Endothelial cell of umbilical vein (primary cell): ENCODE data around the gene P2RX1. TPM values are rescaled to one million over a fixed set of nuclear protein-coding genes. Genes with fewer than 3 reads are reported as not detected.

ENCODE experiments used
- BruUV-seq: library from RNA; stranded (reverse); fragments of 400-500 nt; replicated peaks from 2 replicates; lab custom pipeline; 2021; lab: Mats Ljungman, UMichigan
- CTCF ChIA-PET: fragments of 300-600, 350-600 bp; sonication (Branson Sonifier 250); formaldehyde crosslinking; loops from one replicate; lab custom pipeline; 2021; ENCODE audit warnings: antibody characterized with exemption, inconsistent platforms; lab: Charles Lee
- POLR2A ChIA-PET: fragments of 300-600, 350-600 bp; sonication (Branson Sonifier 250); formaldehyde crosslinking; loops from one replicate; lab custom pipeline; 2021; ENCODE audit warnings: antibody characterized with exemption, inconsistent platforms; lab: Charles Lee
- DNase-seq: peaks from one replicate; pipeline ENCODE4 v3.0.0-alpha.2; 2011; ENCODE audit warnings: low read depth, low spot score
- FAIRE-seq: peaks from 2 replicates; lab custom pipeline; 2011; peaks lifted over from hg19 to GRCh38; lab: Jason Lieb, UNC
- H2AFZ ChIP-seq: 2 replicates; pipeline ENCODE4 v1.6.0; 2012; ENCODE audit warnings: low read depth, low read length, control low read depth, inconsistent platforms
- H3K27ac ChIP-seq: 2 replicates; pipeline ENCODE4 v1.5.1; 2011; ENCODE audit warnings: low read depth, mild to moderate bottlenecking, control low read depth, low read length, moderate library complexity; ENCODE audit not compliant: insufficient read depth
- H3K27me3 ChIP-seq, 2 experiments: 2 replicates each; pipeline versions ENCODE4 v1.6.0 to v1.6.1; 2011; ENCODE audit warnings: low read length in 2 of 2, mixed read lengths in 1 of 2; ENCODE audit not compliant: control insufficient read depth in 2 of 2, insufficient read depth in 2 of 2
- H3K36me3 ChIP-seq, 2 experiments: 2 replicates in 1 of 2; 3 replicates in 1 of 2; pipeline ENCODE4 v1.5.1; 2011; ENCODE audit warnings: low read length in 2 of 2, mild to moderate bottlenecking in 1 of 2, moderate library complexity in 1 of 2; ENCODE audit not compliant: control insufficient read depth in 2 of 2, insufficient read depth in 2 of 2; ENCODE audit errors: extremely low read depth in 1 of 2
- H3K4me1 ChIP-seq: 3 replicates; pipeline ENCODE4 v1.5.1; 2011; ENCODE audit warnings: mild to moderate bottlenecking, low read length; ENCODE audit not compliant: control insufficient read depth, insufficient read depth; ENCODE audit errors: extremely low read depth
- H3K4me2 ChIP-seq: 2 replicates; pipeline ENCODE4 v1.6.1; 2011; ENCODE audit warnings: low read length, control low read depth, mixed read lengths; ENCODE audit not compliant: insufficient read depth
- H3K4me3 ChIP-seq, 3 experiments: fragments of 200-600 bp in 1 of 3; sonication (generic), shearing (Covaris generic) in 1 of 3; replicated peaks in 1 of 3; 2 replicates each; pipeline ENCODE4 v1.5.1; 2011 to 2016; ENCODE audit warnings: control low read depth in 3 of 3, low read length in 3 of 3, mild to moderate bottlenecking in 2 of 3, inconsistent platforms in 1 of 3, low read depth in 1 of 3, moderate library complexity in 1 of 3; ENCODE audit not compliant: insufficient read depth in 1 of 3
- H3K79me2 ChIP-seq: 2 replicates; pipeline ENCODE4 v1.6.0; 2012; ENCODE audit warnings: low read length, inconsistent platforms; ENCODE audit not compliant: control insufficient read depth, insufficient read depth
- H3K9ac ChIP-seq: replicated peaks from 2 replicates; pipeline ENCODE3; 2011; ENCODE audit warnings: low read length, control low read depth; ENCODE audit not compliant: insufficient read depth; ENCODE audit errors: extremely low read depth
- H3K9me1 ChIP-seq: replicated peaks from 3 replicates; pipeline ENCODE4 v1.6.0; 2011; ENCODE audit warnings: mild to moderate bottlenecking, low read length; ENCODE audit not compliant: control insufficient read depth, insufficient read depth; ENCODE audit errors: extremely low read depth
- H3K9me3 ChIP-seq: replicated peaks from 2 replicates; pipeline ENCODE4 v1.5.1; 2012; ENCODE audit warnings: low read length, inconsistent platforms; ENCODE audit not compliant: control insufficient read depth, insufficient read depth
- H4K20me1 ChIP-seq: replicated peaks from 2 replicates; pipeline ENCODE3; 2011; ENCODE audit warnings: mild to moderate bottlenecking, low read length; ENCODE audit not compliant: control insufficient read depth, insufficient read depth; ENCODE audit errors: extremely low read depth
- EZH2 ChIP-seq: IDR thresholded peaks from 2 replicates; pipeline ENCODE4 v1.6.1; 2012; ENCODE audit warnings: borderline replicate concordance, low read depth, mild to moderate bottlenecking, moderate library complexity, low read length, inconsistent platforms; ENCODE audit not compliant: severe bottlenecking
- FOS ChIP-seq: IDR thresholded peaks from 2 replicates; pipeline ENCODE4 v1.6.1; 2011; ENCODE audit warnings: mild to moderate bottlenecking, low read length, moderate library complexity, borderline replicate concordance; ENCODE audit not compliant: insufficient read depth
- GATA2 ChIP-seq: IDR thresholded peaks from 2 replicates; pipeline ENCODE4 v1.7.0; 2011; ENCODE audit warnings: low read depth, mild to moderate bottlenecking, moderate library complexity, mixed read lengths, low read length; ENCODE audit not compliant: insufficient read length, insufficient read depth
- JUN ChIP-seq: IDR thresholded peaks from 2 replicates; pipeline ENCODE4 v1.6.1; 2011; ENCODE audit warnings: borderline replicate concordance, low read depth; ENCODE audit not compliant: insufficient read length, insufficient read depth
- MYC ChIP-seq: IDR thresholded peaks from one replicate; pipeline ENCODE4 v1.6.1; 2011; ENCODE audit warnings: mild to moderate bottlenecking, low read depth, low read length
- POLR2A ChIP-seq: IDR thresholded peaks from 2 replicates; pipeline ENCODE4 v1.6.1; 2012; ENCODE audit warnings: low read depth, mild to moderate bottlenecking, control low read depth, low read length
- POLR2AphosphoS5 ChIP-seq: IDR thresholded peaks from 2 replicates; pipeline ENCODE4 v1.6.1; 2012; ENCODE audit warnings: low read depth, mild to moderate bottlenecking, control low read depth, low read length, moderate library complexity; ENCODE audit not compliant: insufficient read depth
- dilution Hi-C: fragments of 300-500 bp; cut with MboI; formaldehyde crosslinking; loops from one replicate; pipeline ENCODE4 v1.15.0; 2019; ENCODE audit warnings: low sequenced_read_pairs; ENCODE audit not compliant: extremely low pct_ligation_motif_present
- intact Hi-C: fragments of 100-400 bp; cut with micrococcal nuclease; formaldehyde crosslinking; loops from one replicate; pipeline ENCODE4 v1.10.0; 2022
- polyA plus RNA-seq, 4 experiments: library from polyadenylated mRNA; depleted of rRNA in 3 of 4; stranded (reverse) in 3 of 4; unstranded in 1 of 4; fragments of >200 nt; gene quantifications; 2 replicates each; pipeline versions ENCODE4 v1.2.1 to v1.2.3, GENCODE V29; 2011 to 2012; ENCODE audit warnings: missing spikeins in 1 of 4
- total RNA-seq: library from RNA; stranded (reverse); gene quantifications from 2 replicates; pipeline ENCODE4 v1.2.3, GENCODE V29; 2021
- TF ChIP-seq, protein P1 (sequence below), 2 donors: IDR thresholded peaks; 1 replicate in 1 of 2; 2 replicates in 1 of 2; pipeline ENCODE4 v1.5.1; 2011; ENCODE audit warnings: low read length in 2 of 2, mild to moderate bottlenecking in 2 of 2, moderate library complexity in 2 of 2, control low read depth in 1 of 2, inconsistent platforms in 1 of 2, low read depth in 1 of 2; ENCODE audit not compliant: insufficient read depth in 1 of 2; ENCODE audit errors: extremely low read depth in 1 of 2
- TF ChIP-seq, protein P2 (sequence below): IDR thresholded peaks from 2 replicates; pipeline ENCODE4 v1.6.1; 2011; ENCODE audit not compliant: insufficient read depth, insufficient read length

P2RX1 gene
- total and polyA plus RNA-seq, 2 donors (not counting 3 experiments of a cell fraction or from before 2014, with no cell fraction given), result not detected

DNA sequence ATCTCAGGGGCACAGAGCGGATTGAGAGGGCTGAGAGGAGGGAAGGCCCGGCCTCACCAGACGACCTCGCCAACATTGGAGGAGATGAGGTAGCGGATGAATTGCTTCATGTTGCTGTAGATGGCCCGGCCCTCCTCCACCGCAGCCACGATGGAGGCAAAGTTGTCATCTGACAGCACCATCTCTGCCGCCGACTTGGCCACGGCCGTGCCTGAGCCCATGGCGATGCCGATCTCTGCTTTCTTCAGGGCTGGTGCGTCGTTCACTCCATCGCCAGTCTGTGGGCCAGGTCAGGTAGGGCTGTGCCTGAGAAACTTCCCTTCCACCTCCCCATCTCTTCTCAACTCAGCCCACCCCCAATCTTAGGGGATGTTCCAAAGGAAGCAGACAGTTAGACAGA lies 21.1 kb upstream of the P2RX1 start:
- ChIA-PET CTCF (no interaction called here), POLR2A (no interaction called here)
- intact Hi-C loops, result no loop called here
- no peak overlapping the region for H3K27ac ChIP-seq
- DNase-seq (no peak), FAIRE-seq (no peak)
- no peak overlapping the region for H3K9ac ChIP-seq
- H3K4me1 ChIP-seq, result no peaks in the 10 kb centered on the region
- no peak overlapping the region for H3K4me3 ChIP-seq
- H3K79me2 ChIP-seq, result no peaks in the 10 kb centered on the region
- H3K9me3 ChIP-seq, result no peaks in the 10 kb centered on the region
- H3K9me1 ChIP-seq, result no peaks in the 10 kb centered on the region
- no TSS peak for BruUV-seq
- H3K4me2 ChIP-seq, result no peak overlapping the region
- dilution Hi-C loops, result no loop called here
- H3K27me3 ChIP-seq, result no peaks in the 10 kb centered on the region
- no peaks in the 10 kb centered on the region for H4K20me1 ChIP-seq
- TF ChIP-seq JUN, result no peak
- TF ChIP-seq, protein P1, sequence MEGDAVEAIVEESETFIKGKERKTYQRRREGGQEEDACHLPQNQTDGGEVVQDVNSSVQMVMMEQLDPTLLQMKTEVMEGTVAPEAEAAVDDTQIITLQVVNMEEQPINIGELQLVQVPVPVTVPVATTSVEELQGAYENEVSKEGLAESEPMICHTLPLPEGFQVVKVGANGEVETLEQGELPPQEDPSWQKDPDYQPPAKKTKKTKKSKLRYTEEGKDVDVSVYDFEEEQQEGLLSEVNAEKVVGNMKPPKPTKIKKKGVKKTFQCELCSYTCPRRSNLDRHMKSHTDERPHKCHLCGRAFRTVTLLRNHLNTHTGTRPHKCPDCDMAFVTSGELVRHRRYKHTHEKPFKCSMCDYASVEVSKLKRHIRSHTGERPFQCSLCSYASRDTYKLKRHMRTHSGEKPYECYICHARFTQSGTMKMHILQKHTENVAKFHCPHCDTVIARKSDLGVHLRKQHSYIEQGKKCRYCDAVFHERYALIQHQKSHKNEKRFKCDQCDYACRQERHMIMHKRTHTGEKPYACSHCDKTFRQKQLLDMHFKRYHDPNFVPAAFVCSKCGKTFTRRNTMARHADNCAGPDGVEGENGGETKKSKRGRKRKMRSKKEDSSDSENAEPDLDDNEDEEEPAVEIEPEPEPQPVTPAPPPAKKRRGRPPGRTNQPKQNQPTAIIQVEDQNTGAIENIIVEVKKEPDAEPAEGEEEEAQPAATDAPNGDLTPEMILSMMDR (IDR thresholded peaks at IDR 0.05; ENCODE audit: extremely low read depth in 1 of 2, insufficient read depth in 1 of 2, low read depth in 1 of 2, low read length in 2 of 2), result no peak
- TF ChIP-seq FOS, result no peak
- TF ChIP-seq, protein P2, sequence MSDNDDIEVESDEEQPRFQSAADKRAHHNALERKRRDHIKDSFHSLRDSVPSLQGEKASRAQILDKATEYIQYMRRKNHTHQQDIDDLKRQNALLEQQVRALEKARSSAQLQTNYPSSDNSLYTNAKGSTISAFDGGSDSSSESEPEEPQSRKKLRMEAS, result no peak
- TF ChIP-seq POLR2A, result no peak
- TF ChIP-seq EZH2, result no peak
- TF ChIP-seq MYC, result no peak
- TF ChIP-seq POLR2AphosphoS5, result no peak
- TF ChIP-seq GATA2, result no peak
- no peak overlapping the region for H2AFZ ChIP-seq
- H3K36me3 ChIP-seq, result no peaks in the 10 kb centered on the region
